ENCODE measurements around the gene RBM42. TPM values are rescaled to one million over a fixed set of nuclear protein-coding genes. Genes with fewer than 3 reads are reported as not detected.

Gene RBM42
- polyA plus RNA-seq, 4 donors: 59.7 to 71.5 (median 64.9) TPM

- Histone ChIP-seq H3K4me1 (ENCODE audit: control insufficient read depth in 3 of 3, insufficient read depth in 2 of 3, low read depth in 1 of 3, low read length in 2 of 3) (no peaks in the 10 kb centered on the region), H3K9me3 (ENCODE audit: control insufficient read depth in 2 of 2, insufficient read depth in 1 of 2, low read depth in 1 of 2, low read length in 1 of 2) (no peaks in the 10 kb centered on the region), H3K36me3 (ENCODE audit: control insufficient read depth in 3 of 3, insufficient read depth in 2 of 3, low read depth in 1 of 3, low read length in 3 of 3) (no peaks in the 10 kb centered on the region), H3K27me3 (ENCODE audit: control insufficient read depth in 3 of 3, insufficient read depth in 3 of 3, low read length in 3 of 3) (peaks cover 0 to 18% (median 2%) of the 10 kb centered on the region in 3 donors), H3K27ac (ENCODE audit: low read depth in 1 of 3, low read length in 2 of 3) (no peak overlapping the region), H3K4me3 (ENCODE audit: low read depth in 1 of 3, low read length in 3 of 3) (no peak overlapping the region)
- 70 to 78% (median 71%) methylated on average over 15 of the region's 15 CpGs for WGBS, 3 donors
- no peak for FAIRE-seq
- DNase-seq: no peak
Measured at GRCh38 chr19:35675589-35676140, 46.8 kb downstream of the RBM42 start.

Other genes starting within 250 kb of the RBM42 start
- 1 to 10 TPM in 1 of 4 donors, under 1 TPM in 3; 0.54 to 3.7 (median 0.81) TPM for gene FFAR2, start 180.8 kb upstream of the RBM42 start, polyA plus RNA-seq
- gene KRTDAP, start 138.6 kb upstream of the RBM42 start, polyA plus RNA-seq: under 1 TPM in 1 of 4 donors, not detected in 3; 0.37 TPM
- gene DMKN, start 115.4 kb upstream of the RBM42 start, polyA plus RNA-seq: 10 to 100 TPM in 1 of 4 donors, 1 to 10 TPM in 2, not detected in 1; 4.7 to 36.9 (median 7.6) TPM
- 1 to 10 TPM in 1 of 4 donors, under 1 TPM in 2, not detected in 1; 0.07 to 1.8 (median 0.54) TPM for gene SBSN, start 100.7 kb upstream of the RBM42 start, polyA plus RNA-seq
- gene GAPDHS, start 95.6 kb upstream of the RBM42 start, polyA plus RNA-seq: not detected
- 100 to 1,000 TPM in 1 of 4 donors, 10 to 100 TPM in 3; 40.3 to 149 (median 77.5) TPM for gene TMEM147, start 83.4 kb upstream of the RBM42 start, polyA plus RNA-seq
- gene ATP4A, start 65.4 kb upstream of the RBM42 start, polyA plus RNA-seq: under 1 TPM in 1 of 4 donors, not detected in 3; 0.36 TPM
- gene PMIS2, start 42.9 kb upstream of the RBM42 start, polyA plus RNA-seq: not detected
- 10 to 100 TPM in 1 of 4 donors, 1 to 10 TPM in 2, under 1 TPM in 1; 0.67 to 12.6 (median 5.5) TPM for gene HAUS5, start 16.3 kb upstream of the RBM42 start, polyA plus RNA-seq
- gene ETV2, start 12.7 kb downstream of the RBM42 start, polyA plus RNA-seq: 1 to 10 TPM; 2.1 to 7.3 (median 4.2) TPM
- gene COX6B1, start 19.3 kb downstream of the RBM42 start, polyA plus RNA-seq: 1,000 to 10,000 TPM in 3 of 4 donors, 100 to 1,000 TPM in 1; 326 to 2,391 (median 1,554) TPM
- under 1 TPM in 1 of 4 donors, not detected in 3; 0.07 TPM for gene UPK1A, start 37.5 kb downstream of the RBM42 start, polyA plus RNA-seq
- under 1 TPM in 2 of 4 donors, not detected in 2; 0.22 to 0.35 TPM for gene ZBTB32, start 75.5 kb downstream of the RBM42 start, polyA plus RNA-seq
- 10 to 100 TPM; 21.6 to 47.9 (median 26.3) TPM for gene KMT2B, start 89.0 kb downstream of the RBM42 start, polyA plus RNA-seq
- 10 to 100 TPM in 3 of 4 donors, 1 to 10 TPM in 1; 4.3 to 17.8 (median 12.1) TPM for gene IGFLR1, start 113.4 kb downstream of the RBM42 start, polyA plus RNA-seq
- gene U2AF1L4, start 116.4 kb downstream of the RBM42 start, polyA plus RNA-seq: 10 to 100 TPM; 14.6 to 99.7 (median 34.7) TPM
- 10 to 100 TPM; 59.7 to 95.9 (median 70.1) TPM for gene PSENEN, start 116.6 kb downstream of the RBM42 start, polyA plus RNA-seq
- gene LIN37, start 119.5 kb downstream of the RBM42 start, polyA plus RNA-seq: 10 to 100 TPM in 3 of 4 donors, 1 to 10 TPM in 1; 9.6 to 58.6 (median 26.7) TPM
- 10 to 100 TPM in 2 of 4 donors, 1 to 10 TPM in 2; 2.0 to 41.7 (median 11.5) TPM for gene HSPB6, start 128.0 kb downstream of the RBM42 start, polyA plus RNA-seq
- 10 to 100 TPM in 2 of 4 donors, 1 to 10 TPM in 2; 1.8 to 15.0 (median 6.2) TPM for gene PROSER3, start 129.1 kb downstream of the RBM42 start, polyA plus RNA-seq
- gene ARHGAP33, start 146.5 kb downstream of the RBM42 start, polyA plus RNA-seq: 10 to 100 TPM in 1 of 4 donors, 1 to 10 TPM in 3; 1.1 to 16.2 (median 5.0) TPM
- gene PRODH2, start 183.8 kb downstream of the RBM42 start, polyA plus RNA-seq: under 1 TPM in 2 of 4 donors, not detected in 2; 0.24 to 0.54 TPM
- under 1 TPM in 2 of 4 donors, not detected in 2; 0.06 to 0.52 TPM for gene NPHS1, start 223.5 kb downstream of the RBM42 start, polyA plus RNA-seq
- under 1 TPM in 2 of 4 donors, not detected in 2; 0.10 to 0.62 TPM for gene KIRREL2, start 227.9 kb downstream of the RBM42 start, polyA plus RNA-seq
- gene APLP1, start 239.5 kb downstream of the RBM42 start, polyA plus RNA-seq: 10 to 100 TPM in 1 of 4 donors, 1 to 10 TPM in 2, not detected in 1; 3.6 to 13.8 (median 4.7) TPM